Upper lobe of right lung (tissue), 1 donor: ENCODE results near the gene ANO2. TPM values are rescaled to one million over a fixed set of nuclear protein-coding genes. Genes with fewer than 3 reads are reported as not detected.
"Not testable (repeated sequence)": the region's sequence is repeated elsewhere in the genome, so short reads cannot be mapped to it uniquely, and the experiment has no call there.

Source experiments
- ATAC-seq: fragments of 200-7000 bp; cut with Tn5 transposase; one replicate; pipeline ENCODE4 v1.9.1; 2020; ENCODE audit warnings: mild to moderate bottlenecking, moderate library complexity
- DNase-seq: peaks from one replicate; pipeline ENCODE4 v3.0.0-alpha.2; 2020
- H3K27ac ChIP-seq: fragments of 200-600 bp; one replicate; pipeline ENCODE4 v1.8.0; 2022
- H3K27me3 ChIP-seq: fragments of 200-600 bp; one replicate; pipeline ENCODE4 v1.8.0; 2022; ENCODE audit warnings: mild to moderate bottlenecking
- H3K36me3 ChIP-seq: fragments of 200-600 bp; one replicate; pipeline ENCODE4 v1.8.0; 2022
- H3K4me1 ChIP-seq: fragments of 200-600 bp; one replicate; pipeline ENCODE4 v1.8.0; 2022
- H3K4me3 ChIP-seq: fragments of 200-600 bp; one replicate; pipeline ENCODE4 v1.8.0; 2022; ENCODE audit warnings: mild to moderate bottlenecking
- H3K9me3 ChIP-seq: fragments of 200-600 bp; one replicate; pipeline ENCODE4 v1.8.0; 2022
- intact Hi-C: fragments of 100-400 bp; cut with DNase I; formaldehyde crosslinking; loops from one replicate; pipeline ENCODE4 v1.11.0; 2022
- total RNA-seq: library from RNA; stranded (reverse); fragmentation: NEBNext Ultra II Directional; extraction: Animal tissue kit (Norgen Biotek cat#: 25700); gene quantifications from one replicate; pipeline ENCODE4 v1.2.1, GENCODE V29; 2021
- TF ChIP-seq, protein P1 (sequence below): fragments of 200-600 bp; IDR thresholded peaks from one replicate; pipeline ENCODE4 v1.8.0; 2022; ENCODE audit warnings: antibody characterized with exemption
- donor health status: DM: no; HTN: yes; CAD: no; lungs with severe emphysema.

The ANO2 gene
- total RNA-seq, 1 donor from 2014 or later, result 36.8 TPM

- H3K36me3 ChIP-seq, result no peaks in the 10 kb centered on the region
- intact Hi-C loops, result no loop called here
- H3K4me1 ChIP-seq, result no peaks in the 10 kb centered on the region
- TF ChIP-seq, protein P1, sequence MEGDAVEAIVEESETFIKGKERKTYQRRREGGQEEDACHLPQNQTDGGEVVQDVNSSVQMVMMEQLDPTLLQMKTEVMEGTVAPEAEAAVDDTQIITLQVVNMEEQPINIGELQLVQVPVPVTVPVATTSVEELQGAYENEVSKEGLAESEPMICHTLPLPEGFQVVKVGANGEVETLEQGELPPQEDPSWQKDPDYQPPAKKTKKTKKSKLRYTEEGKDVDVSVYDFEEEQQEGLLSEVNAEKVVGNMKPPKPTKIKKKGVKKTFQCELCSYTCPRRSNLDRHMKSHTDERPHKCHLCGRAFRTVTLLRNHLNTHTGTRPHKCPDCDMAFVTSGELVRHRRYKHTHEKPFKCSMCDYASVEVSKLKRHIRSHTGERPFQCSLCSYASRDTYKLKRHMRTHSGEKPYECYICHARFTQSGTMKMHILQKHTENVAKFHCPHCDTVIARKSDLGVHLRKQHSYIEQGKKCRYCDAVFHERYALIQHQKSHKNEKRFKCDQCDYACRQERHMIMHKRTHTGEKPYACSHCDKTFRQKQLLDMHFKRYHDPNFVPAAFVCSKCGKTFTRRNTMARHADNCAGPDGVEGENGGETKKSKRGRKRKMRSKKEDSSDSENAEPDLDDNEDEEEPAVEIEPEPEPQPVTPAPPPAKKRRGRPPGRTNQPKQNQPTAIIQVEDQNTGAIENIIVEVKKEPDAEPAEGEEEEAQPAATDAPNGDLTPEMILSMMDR, result no peak
- H3K27ac ChIP-seq, result no peak overlapping the region
- DNase-seq (no peak), ATAC-seq (no peak)
- H3K9me3 ChIP-seq, result no peaks in the 10 kb centered on the region
- peaks cover 4% of the 10 kb centered on the region for H3K27me3 ChIP-seq
- H3K4me3 ChIP-seq, result no peak overlapping the region
Observed at GRCh38 chr12:5889381-5890047, 55.5 kb downstream of the ANO2 start.

DNA sequence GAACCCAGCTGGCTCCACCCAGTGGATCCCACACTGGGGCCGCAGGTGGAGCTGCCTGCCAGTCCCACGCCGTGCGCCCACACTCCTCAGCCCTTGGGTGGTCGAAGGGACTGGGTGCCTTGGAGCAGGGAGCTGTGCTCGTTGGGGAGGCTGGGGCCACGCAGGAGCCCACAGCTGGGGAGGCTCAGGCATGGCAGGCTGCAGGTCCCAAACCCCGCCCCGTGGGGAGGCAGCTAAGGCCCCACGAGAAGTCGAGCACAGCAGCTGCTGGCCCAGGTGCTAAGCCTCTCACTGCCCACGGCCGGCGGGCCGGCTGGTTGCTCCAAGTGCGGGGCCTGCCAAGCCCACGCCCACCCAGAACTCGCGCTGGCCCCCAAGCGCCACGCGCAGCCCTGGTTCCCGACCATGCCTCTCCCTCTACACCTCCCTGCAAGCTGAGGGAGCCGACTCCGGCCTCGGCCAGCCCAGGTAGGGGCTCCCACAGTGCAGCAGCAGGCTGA lies 56.2 kb downstream of the ANO2 start:
- Histone ChIP-seq H3K4me3 (no peak overlapping the region), H3K27ac (no peak overlapping the region), H3K27me3 (peaks cover 4% of the 10 kb centered on the region), H3K9me3 (no peaks in the 10 kb centered on the region), H3K36me3 (no peaks in the 10 kb centered on the region), H3K4me1 (no peaks in the 10 kb centered on the region)
- intact Hi-C loops, result no loop called here
- DNase-seq, result no peak
- TF ChIP-seq, protein P1, result no peak
- ATAC-seq, result no peak

DNA sequence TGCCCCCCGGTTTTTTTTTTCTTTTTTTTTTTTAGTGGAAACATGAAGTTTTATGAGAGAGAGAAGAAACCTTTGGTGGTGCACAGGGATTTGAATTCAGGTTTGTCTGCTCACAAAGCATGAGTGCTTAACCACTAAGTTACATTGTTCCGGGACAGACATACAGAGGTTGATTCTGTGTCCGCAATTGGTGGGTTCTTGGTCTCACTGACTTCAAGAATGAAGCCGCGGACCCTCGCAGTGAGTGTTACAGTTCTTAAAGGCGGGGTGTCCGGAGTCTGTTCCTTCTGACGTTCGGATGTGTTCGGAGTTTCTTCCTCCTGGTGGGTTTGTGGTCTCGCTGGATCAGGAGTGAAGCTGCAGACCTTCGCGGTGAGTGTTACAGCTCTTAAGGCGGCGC lies 57.2 kb downstream of the ANO2 start:
- intact Hi-C loops, ATAC-seq, H3K4me1 ChIP-seq, H3K36me3 ChIP-seq, H3K4me3 ChIP-seq, DNase-seq, H3K9me3 ChIP-seq, H3K27me3 ChIP-seq, H3K27ac ChIP-seq: not testable (repeated sequence)

GRCh38 chr12:5884866-5885265 lies 60.2 kb downstream of the ANO2 start:
- intact Hi-C loops, result no loop called here
- H3K27ac ChIP-seq, result no peak overlapping the region
- DNase-seq (no peak), ATAC-seq (no peak)
- H3K36me3 ChIP-seq, result no peaks in the 10 kb centered on the region
- no peak overlapping the region for H3K4me3 ChIP-seq
- H3K4me1 ChIP-seq, result no peaks in the 10 kb centered on the region
- TF ChIP-seq, protein P1, result no peak
- no peaks in the 10 kb centered on the region for H3K9me3 ChIP-seq
- H3K27me3 ChIP-seq, result peaks cover 4% of the 10 kb centered on the region

DNA sequence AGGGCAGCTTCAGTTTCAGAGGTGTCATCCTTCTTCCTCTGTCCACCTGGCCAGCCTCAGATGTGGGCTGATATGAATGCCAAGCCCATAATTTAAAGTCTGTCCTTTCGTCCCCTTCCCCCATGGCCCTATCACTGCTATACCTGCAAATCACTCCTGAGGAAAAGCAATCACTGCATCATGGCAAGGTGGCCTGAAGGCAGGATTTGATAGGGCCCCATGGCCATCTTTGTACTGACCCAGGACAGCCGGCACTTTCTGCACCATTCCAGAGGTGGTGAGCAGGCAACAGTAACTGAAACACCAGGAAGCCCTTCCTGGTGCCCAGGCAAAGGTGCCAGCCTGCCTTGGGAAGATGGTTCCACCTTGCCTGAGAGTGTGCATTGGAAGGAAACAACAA lies 60.8 kb downstream of the ANO2 start:
- TF ChIP-seq, protein P1, result no peak
- ATAC-seq (no peak), DNase-seq (no peak)
- Histone ChIP-seq H3K4me3 (no peak overlapping the region), H3K9me3 (no peaks in the 10 kb centered on the region), H3K4me1 (no peaks in the 10 kb centered on the region), H3K27ac (no peak overlapping the region), H3K27me3 (peaks cover 4% of the 10 kb centered on the region), H3K36me3 (no peaks in the 10 kb centered on the region)
- intact Hi-C loops, result no loop called here

DNA sequence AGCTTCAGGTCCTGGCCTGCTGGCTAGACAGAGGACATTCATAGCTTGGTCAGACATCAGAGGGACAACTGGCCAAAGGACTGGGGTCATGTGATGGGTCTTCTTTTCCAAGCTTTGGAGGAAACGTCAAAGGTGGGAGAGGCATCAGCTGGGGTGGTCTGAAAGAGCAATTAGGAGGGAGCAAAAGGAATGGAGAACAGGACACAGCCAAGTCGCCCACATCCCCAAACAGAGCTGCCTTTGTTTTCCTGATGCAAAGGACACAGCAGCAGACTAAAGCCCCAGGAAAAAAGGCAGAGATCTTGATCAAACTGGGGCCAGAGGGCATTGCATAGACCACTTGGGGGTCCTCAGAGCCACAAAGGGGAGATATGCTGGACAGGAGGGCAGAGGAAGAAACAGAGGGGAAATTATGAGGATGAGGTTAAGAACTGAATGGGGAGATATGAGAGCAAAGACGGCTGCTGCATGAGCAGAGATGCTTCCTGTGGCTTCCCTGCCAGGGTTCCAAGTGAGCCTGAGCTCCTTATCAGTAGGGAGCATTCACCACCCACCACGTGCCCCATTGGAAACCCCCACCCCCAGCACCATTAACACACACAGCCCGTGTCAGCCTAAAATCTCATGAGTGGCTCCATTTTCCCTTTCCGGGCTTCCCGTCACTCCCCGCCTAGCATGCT lies 62.4 kb downstream of the ANO2 start:
- no peak overlapping the region for H3K4me3 ChIP-seq
- peaks cover 4% of the 10 kb centered on the region for H3K27me3 ChIP-seq
- intact Hi-C loops, result no loop called here
- no peak for DNase-seq
- ATAC-seq, result no peak
- H3K9me3 ChIP-seq, result no peaks in the 10 kb centered on the region
- TF ChIP-seq, protein P1, result no peak
- no peak overlapping the region for H3K27ac ChIP-seq
- no peaks in the 10 kb centered on the region for H3K4me1 ChIP-seq
- H3K36me3 ChIP-seq, result no peaks in the 10 kb centered on the region
